ENCODE measurements around the gene LRRK1.

DNA sequence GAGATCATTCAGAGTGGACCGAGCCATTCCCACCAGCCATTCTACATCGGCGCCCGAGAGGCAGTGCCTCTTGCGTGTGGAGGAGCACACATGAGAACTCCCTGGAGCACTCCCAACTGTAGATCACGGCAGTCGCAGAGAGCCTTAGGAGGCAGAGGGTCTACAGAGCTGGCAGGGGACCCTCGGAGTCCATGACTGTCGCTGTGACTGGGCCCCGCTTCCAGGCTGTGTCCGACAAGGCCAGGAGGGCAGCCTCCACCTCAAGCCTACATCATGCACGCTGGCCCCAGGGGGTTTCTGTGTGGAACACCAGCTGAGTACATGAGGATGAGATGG is 173.7 kb downstream of the LRRK1 start:
- TF ChIP-seq, protein P1, sequence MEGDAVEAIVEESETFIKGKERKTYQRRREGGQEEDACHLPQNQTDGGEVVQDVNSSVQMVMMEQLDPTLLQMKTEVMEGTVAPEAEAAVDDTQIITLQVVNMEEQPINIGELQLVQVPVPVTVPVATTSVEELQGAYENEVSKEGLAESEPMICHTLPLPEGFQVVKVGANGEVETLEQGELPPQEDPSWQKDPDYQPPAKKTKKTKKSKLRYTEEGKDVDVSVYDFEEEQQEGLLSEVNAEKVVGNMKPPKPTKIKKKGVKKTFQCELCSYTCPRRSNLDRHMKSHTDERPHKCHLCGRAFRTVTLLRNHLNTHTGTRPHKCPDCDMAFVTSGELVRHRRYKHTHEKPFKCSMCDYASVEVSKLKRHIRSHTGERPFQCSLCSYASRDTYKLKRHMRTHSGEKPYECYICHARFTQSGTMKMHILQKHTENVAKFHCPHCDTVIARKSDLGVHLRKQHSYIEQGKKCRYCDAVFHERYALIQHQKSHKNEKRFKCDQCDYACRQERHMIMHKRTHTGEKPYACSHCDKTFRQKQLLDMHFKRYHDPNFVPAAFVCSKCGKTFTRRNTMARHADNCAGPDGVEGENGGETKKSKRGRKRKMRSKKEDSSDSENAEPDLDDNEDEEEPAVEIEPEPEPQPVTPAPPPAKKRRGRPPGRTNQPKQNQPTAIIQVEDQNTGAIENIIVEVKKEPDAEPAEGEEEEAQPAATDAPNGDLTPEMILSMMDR (IDR thresholded peaks at IDR 0.05) = no peak
- TF ChIP-seq POLR2AphosphoS5 (IDR thresholded peaks at IDR 0.05) (no peak), POLR2A (IDR thresholded peaks at IDR 0.05) (no peak), EP300 (IDR thresholded peaks at IDR 0.05) (no peak)

Data from sigmoid colon (tissue), 4 donors.